HepG2 (cell line): ENCODE results near the gene INF2. TPM values are rescaled to one million over a fixed set of nuclear protein-coding genes. Genes with fewer than 3 reads are reported as not detected.

Experiments used
- ATF7-NPFF ChIP-seq: sonication (generic); formaldehyde crosslinking; IDR thresholded peaks from 2 replicates; pipeline ENCODE4 v1.8.1; 2023; ENCODE audit warnings: mild to moderate bottlenecking, low read depth, missing genetic modification reagents, moderate library complexity
- DMAP1 ChIP-seq: IDR thresholded peaks from 2 replicates; pipeline ENCODE4 v1.6.1; 2016
- ELF3 ChIP-seq: IDR thresholded peaks from 2 replicates; pipeline ENCODE4 v1.6.1; 2016; ENCODE audit warnings: missing genetic modification reagents, missing compliant biosample characterization
- FOXA3 ChIP-seq: IDR thresholded peaks from 2 replicates; pipeline ENCODE4 v1.6.1; 2016; ENCODE audit warnings: missing genetic modification reagents, missing compliant biosample characterization
- LCORL ChIP-seq, 2 experiments: fragments of 450-650 bp in 1 of 2; sonication (generic) in 1 of 2; formaldehyde crosslinking in 1 of 2; IDR thresholded peaks; 2 replicates each; pipeline versions ENCODE4 v1.5.0 to v1.6.1; 2017 to 2020; ENCODE audit warnings: antibody characterized with exemption in 1 of 2, missing genetic modification reagents in 1 of 2
- MZF1 ChIP-seq: sonication (generic); formaldehyde crosslinking; IDR thresholded peaks from 2 replicates; pipeline ENCODE4 v1.8.1; 2023; ENCODE audit warnings: mild to moderate bottlenecking, missing genetic modification reagents, borderline replicate concordance
- NR0B2 ChIP-seq: sonication (generic); formaldehyde crosslinking; IDR thresholded peaks from 2 replicates; pipeline ENCODE4 v1.4.0; 2020; ENCODE audit warnings: mild to moderate bottlenecking, missing genetic modification reagents
- NR2F2 ChIP-seq: IDR thresholded peaks from 2 replicates; pipeline ENCODE4 v1.6.1; 2012; ENCODE audit warnings: low read depth, inconsistent platforms, borderline replicate concordance
- RARG ChIP-seq: sonication (generic); formaldehyde crosslinking; IDR thresholded peaks from 2 replicates; pipeline ENCODE4 v1.4.0; 2020; ENCODE audit warnings: low read depth, mild to moderate bottlenecking, missing genetic modification reagents
- RELA ChIP-seq: sonication (generic); formaldehyde crosslinking; IDR thresholded peaks from 2 replicates; pipeline ENCODE4 v1.4.0; 2020; ENCODE audit warnings: missing genetic modification reagents
- SALL1 ChIP-seq: sonication (generic); formaldehyde crosslinking; IDR thresholded peaks from 2 replicates; pipeline ENCODE4 v1.8.0; 2022; ENCODE audit warnings: mild to moderate bottlenecking, missing genetic modification reagents
- SIX4 ChIP-seq: sonication (generic); formaldehyde crosslinking; IDR thresholded peaks from 2 replicates; pipeline ENCODE4 v1.4.0; 2020; ENCODE audit warnings: missing genetic modification reagents
- THAP7 ChIP-seq: sonication (generic); formaldehyde crosslinking; IDR thresholded peaks from 2 replicates; pipeline ENCODE4 v1.8.1; 2023; ENCODE audit warnings: mild to moderate bottlenecking, missing genetic modification reagents
- TRAFD1 ChIP-seq: sonication (generic); formaldehyde crosslinking; IDR thresholded peaks from 2 replicates; pipeline ENCODE4 v1.5.1; 2020; ENCODE audit warnings: missing genetic modification reagents, mild to moderate bottlenecking, borderline replicate concordance
- ZKSCAN1 ChIP-seq: fragments of 150-350 bp; IDR thresholded peaks from 2 replicates; pipeline ENCODE4 v1.6.1; 2014; ENCODE audit warnings: low read length
- ZNF383 ChIP-seq: sonication (generic); formaldehyde crosslinking; IDR thresholded peaks from 2 replicates; pipeline ENCODE4 v1.4.0; 2020; ENCODE audit warnings: missing genetic modification reagents, mild to moderate bottlenecking, borderline replicate concordance
- ZNF496 ChIP-seq: sonication (generic); formaldehyde crosslinking; IDR thresholded peaks from 2 replicates; pipeline ENCODE4 v1.8.1; 2023; ENCODE audit warnings: mild to moderate bottlenecking, moderate library complexity, missing genetic modification reagents; ENCODE audit not compliant: insufficient replicate concordance
- ZNF577 ChIP-seq: sonication (generic); formaldehyde crosslinking; IDR thresholded peaks from 2 replicates; pipeline ENCODE4 v1.4.0; 2020; ENCODE audit warnings: mild to moderate bottlenecking, low read depth, missing genetic modification reagents, borderline replicate concordance
- ZSCAN25 ChIP-seq: sonication (generic); formaldehyde crosslinking; IDR thresholded peaks from 2 replicates; pipeline ENCODE4 v1.8.0; 2022; ENCODE audit warnings: mild to moderate bottlenecking, missing genetic modification reagents
- polyA plus RNA-seq, 8 experiments: library from polyadenylated mRNA; depleted of rRNA in 3 of 8; stranded (reverse) in 7 of 8; unstranded in 1 of 8; fragments of >200 nt; fragmentation: Illumina TruSeq in 4 of 8; extraction: Trizol in 4 of 8; gene quantifications; 2 replicates each; pipeline versions ENCODE4 v1.2.1 to v1.2.3, GENCODE V29; 2011 to 2016; ENCODE audit warnings: low read depth in 4 of 8, missing spikeins in 1 of 8, mixed read lengths in 1 of 8; ENCODE audit not compliant: insufficient read depth in 1 of 8
- total RNA-seq, 5 experiments: library from RNA; depleted of rRNA; stranded (reverse); fragments of >200 nt; fragmentation: Illumina TruSeq; extraction: Trizol; gene quantifications; 2 replicates each; pipeline ENCODE4 v1.2.3, GENCODE V29; 2016; ENCODE audit warnings: low read depth in 1 of 5
- TF ChIP-seq, protein P1 (sequence below): sonication (generic); formaldehyde crosslinking; IDR thresholded peaks from 2 replicates; pipeline ENCODE4 v1.8.1; 2023; ENCODE audit warnings: mild to moderate bottlenecking, inconsistent platforms, moderate library complexity, missing genetic modification reagents, borderline replicate concordance
- TF ChIP-seq, protein P2 (sequence below): sonication (generic); formaldehyde crosslinking; conservative IDR thresholded peaks from 2 replicates; pipeline ENCODE4 v1.8.1; 2023; ENCODE audit warnings: missing genetic modification reagents
- TF ChIP-seq, protein P3 (sequence below): IDR thresholded peaks from 2 replicates; pipeline ENCODE4 v1.6.1; 2012; ENCODE audit warnings: inconsistent platforms
- TF ChIP-seq, protein P4 (sequence below): sonication (generic); formaldehyde crosslinking; IDR thresholded peaks from 2 replicates; pipeline ENCODE4 v1.8.1; 2023; ENCODE audit warnings: missing genetic modification reagents, inconsistent platforms, borderline replicate concordance

INF2 gene
- total and polyA plus RNA-seq, 2 of the 13 experiments (the other 11 are each of a cell fraction or from before 2014, with no cell fraction given): 16.4 to 26.4 TPM

DNA sequence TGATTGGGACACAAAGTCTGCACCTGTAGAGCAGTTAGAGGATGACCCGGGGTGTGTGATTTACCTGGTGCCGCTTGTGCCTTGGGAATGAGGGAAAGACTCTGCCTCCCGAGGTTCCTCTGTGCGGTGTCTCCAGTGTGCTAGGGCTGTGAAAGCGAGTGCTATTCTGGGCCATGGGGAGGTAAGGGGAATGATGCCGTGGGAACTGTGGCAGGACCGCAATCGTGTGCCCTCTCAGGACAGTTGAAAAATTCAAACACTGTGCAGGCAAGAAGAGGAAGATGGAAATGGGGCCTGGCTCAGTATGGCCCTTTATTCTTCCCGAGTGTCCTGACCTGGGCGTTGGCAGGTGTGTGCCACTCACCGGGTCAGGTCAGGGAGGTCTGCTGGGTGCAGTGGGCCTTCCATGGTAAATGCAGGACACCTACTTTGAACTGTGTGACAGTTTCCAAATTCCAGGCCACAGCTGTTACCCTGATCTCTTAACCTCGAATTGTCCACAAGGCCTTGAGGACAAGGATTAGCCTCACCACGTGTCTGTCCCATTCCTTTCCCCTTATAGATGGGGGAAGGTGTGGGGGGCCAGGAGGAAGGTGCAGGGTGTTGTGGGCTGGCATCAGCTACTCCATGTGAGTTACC lies 64.9 kb downstream of the INF2 start (continued):
- TF ChIP-seq LCORL (IDR thresholded peaks at IDR 0.05) (no peak), LCORL (CRISPR knock-in tag; IDR thresholded peaks at IDR 0.05) (no peak), RELA (CRISPR knock-in tag) (no peak), ATF7-NPFF (CRISPR knock-in tag) (no peak), SIX4 (no peak), TRAFD1 (CRISPR knock-in tag) (no peak), FOXA3 (CRISPR knock-in tag) (no peak), ZNF496 (CRISPR knock-in tag) (no peak), ZKSCAN1 (no peak), RARG (CRISPR knock-in tag) (no peak), ZSCAN25 (CRISPR knock-in tag) (no peak), THAP7 (CRISPR knock-in tag) (no peak), ZNF383 (CRISPR knock-in tag) (no peak), SALL1 (CRISPR knock-in tag) (no peak), MZF1 (CRISPR knock-in tag) (no peak), NR2F2 (no peak), DMAP1 (CRISPR knock-in tag) (no peak), ZNF577 (CRISPR knock-in tag) (no peak), ELF3 (no peak), NR0B2 (CRISPR knock-in tag) (no peak)
- TF ChIP-seq, protein P1, sequence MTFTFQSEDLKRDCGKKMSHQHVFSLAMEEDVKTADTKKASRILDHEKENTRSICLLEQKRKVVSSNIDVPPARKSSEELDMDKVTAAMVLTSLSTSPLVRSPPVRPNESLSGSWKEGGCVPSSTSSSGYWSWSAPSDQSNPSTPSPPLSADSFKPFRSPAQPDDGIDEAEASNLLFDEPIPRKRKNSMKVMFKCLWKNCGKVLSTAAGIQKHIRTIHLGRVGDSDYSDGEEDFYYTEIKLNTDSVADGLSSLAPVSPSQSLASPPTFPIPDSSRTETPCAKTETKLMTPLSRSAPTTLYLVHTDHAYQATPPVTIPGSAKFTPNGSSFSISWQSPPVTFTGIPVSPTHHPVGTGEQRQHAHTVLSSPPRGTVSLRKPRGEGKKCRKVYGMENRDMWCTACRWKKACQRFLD (CRISPR knock-in tag): no peak
- TF ChIP-seq, protein P2, sequence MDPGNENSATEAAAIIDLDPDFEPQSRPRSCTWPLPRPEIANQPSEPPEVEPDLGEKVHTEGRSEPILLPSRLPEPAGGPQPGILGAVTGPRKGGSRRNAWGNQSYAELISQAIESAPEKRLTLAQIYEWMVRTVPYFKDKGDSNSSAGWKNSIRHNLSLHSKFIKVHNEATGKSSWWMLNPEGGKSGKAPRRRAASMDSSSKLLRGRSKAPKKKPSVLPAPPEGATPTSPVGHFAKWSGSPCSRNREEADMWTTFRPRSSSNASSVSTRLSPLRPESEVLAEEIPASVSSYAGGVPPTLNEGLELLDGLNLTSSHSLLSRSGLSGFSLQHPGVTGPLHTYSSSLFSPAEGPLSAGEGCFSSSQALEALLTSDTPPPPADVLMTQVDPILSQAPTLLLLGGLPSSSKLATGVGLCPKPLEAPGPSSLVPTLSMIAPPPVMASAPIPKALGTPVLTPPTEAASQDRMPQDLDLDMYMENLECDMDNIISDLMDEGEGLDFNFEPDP (CRISPR knock-in tag): 0 out of 2 replicates have a peak, but pooled peaks have one; percentile 13
- TF ChIP-seq, protein P3, sequence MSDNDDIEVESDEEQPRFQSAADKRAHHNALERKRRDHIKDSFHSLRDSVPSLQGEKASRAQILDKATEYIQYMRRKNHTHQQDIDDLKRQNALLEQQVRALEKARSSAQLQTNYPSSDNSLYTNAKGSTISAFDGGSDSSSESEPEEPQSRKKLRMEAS: peak; percentile 72
- TF ChIP-seq, protein P4, sequence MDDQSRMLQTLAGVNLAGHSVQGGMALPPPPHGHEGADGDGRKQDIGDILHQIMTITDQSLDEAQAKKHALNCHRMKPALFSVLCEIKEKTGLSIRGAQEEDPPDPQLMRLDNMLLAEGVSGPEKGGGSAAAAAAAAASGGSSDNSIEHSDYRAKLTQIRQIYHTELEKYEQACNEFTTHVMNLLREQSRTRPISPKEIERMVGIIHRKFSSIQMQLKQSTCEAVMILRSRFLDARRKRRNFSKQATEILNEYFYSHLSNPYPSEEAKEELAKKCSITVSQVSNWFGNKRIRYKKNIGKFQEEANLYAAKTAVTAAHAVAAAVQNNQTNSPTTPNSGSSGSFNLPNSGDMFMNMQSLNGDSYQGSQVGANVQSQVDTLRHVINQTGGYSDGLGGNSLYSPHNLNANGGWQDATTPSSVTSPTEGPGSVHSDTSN: no peak
